ENCODE data around the gene GLS.

Gene GLS

DNA sequence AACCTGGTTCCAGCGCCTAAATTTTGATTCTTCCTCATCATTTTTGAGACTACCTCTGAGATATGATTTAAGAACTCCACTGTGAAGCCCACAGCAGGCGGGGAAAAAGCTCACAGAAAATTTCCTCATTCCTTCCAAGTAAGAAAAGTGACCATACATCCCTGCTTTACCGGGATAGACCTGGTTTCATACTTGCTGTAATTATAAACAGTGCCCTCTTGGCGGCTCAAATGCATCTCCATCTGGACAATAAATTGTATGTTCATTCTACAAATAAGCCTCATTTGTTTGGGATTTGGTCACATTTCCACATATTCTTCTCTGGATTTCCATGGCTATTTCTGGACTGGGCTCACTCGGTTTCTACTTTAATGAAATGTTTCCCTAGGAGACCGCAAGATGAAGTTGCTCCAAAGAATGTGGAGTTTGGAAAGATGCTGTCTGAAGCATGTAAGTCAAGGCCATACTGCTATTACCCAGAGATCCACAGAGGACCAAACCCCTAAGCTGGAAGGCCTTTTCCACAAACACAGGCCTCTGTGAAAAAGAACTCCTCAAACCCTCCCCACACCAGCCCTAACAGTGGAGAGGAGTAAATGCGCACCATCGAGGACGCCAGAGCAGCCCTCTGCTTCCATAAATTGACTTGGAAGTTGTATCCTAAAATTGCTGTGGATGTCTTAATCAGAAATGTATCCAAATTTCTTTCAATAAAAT is 119.5 kb downstream of the GLS start:
- DNase-seq (ENCODE audit: low read depth, low spot score): no peak

DNA sequence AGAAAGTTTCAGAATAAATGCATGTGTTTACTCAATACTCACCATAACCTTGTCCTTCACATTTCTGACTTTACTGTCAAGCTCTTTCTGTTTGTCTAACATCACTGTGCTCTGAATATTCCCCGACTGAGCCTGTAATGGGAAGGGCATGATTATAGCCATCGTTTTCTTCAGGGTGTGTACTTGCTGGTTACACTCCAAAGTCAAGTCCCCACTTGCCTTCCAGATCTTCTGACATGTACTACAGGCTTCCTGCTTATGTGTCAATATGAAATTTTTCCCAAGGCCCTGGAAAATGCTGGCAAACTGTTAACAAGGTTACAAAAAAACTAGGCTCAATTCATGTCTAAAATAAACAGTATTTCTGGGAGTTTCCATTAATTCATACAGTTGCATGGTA is 120.4 kb downstream of the GLS start:
- no peak overlapping the region for H3K4me3 ChIP-seq (ENCODE audit: low read length)
- no peak for DNase-seq (ENCODE audit: low read depth, low spot score)

More for the DNA sequence above, 119.5 kb downstream of the GLS start:
- no peak overlapping the region for H3K4me3 ChIP-seq (ENCODE audit: low read length)

DNA sequence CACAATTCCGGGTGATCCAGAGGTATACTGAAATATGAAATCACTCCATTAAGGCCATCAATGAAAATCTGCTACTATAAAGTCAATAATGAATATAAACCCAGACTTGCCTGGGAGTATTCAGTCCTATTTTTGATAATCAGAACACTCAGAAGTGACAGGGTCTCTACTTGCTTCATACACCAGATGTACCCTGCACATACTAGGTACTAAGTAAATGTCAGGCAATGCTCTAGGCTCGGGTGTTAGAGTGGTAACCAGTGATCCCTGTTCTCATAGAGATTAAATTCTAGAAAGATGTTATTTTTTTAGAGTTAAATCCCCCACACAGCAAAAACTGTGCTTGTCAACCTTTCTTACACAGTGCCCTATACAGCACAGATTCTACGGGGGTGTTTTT is 121.0 kb downstream of the GLS start:
- H3K4me3 ChIP-seq (ENCODE audit: low read length): no peak overlapping the region
- DNase-seq (ENCODE audit: low read depth, low spot score): no peak

- no peak overlapping the region for H3K4me3 ChIP-seq (ENCODE audit: low read length)
- no peak for DNase-seq (ENCODE audit: low read depth, low spot score)
Observed at GRCh38 chr2:191003405-191004309, 123.0 kb downstream of the GLS start.

DNA sequence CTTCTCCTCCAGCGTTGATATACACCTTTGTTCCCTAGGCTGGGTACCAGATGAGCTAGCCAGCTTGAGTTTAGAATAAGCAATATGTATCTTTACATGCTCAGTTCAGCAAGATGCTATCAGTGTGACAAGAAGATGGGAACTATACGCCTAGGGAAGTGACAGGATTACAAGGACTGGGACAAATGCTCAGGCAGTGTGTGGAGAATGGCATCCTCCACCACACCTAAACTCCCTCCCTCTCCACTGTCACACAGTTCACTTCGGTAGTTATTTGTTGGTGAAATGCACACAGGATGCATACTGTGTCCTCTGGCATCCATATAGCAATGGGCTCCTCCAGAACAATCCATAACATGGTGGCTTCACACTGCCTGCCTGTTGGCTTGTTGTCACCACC is 125.7 kb downstream of the GLS start:
- H3K4me3 ChIP-seq (ENCODE audit: low read length): no peak overlapping the region
- DNase-seq (ENCODE audit: low read depth, low spot score): no peak

GRCh38 chr2:191006997-191007783 is 126.6 kb downstream of the GLS start:
- no peak for DNase-seq (ENCODE audit: low read depth, low spot score)
- H3K4me3 ChIP-seq (ENCODE audit: low read length): no peak overlapping the region

- DNase-seq (ENCODE audit: low read depth, low spot score): no peak
- H3K4me3 ChIP-seq (ENCODE audit: low read length): no peak overlapping the region
Observed at GRCh38 chr2:191008286-191008685, 127.7 kb downstream of the GLS start.

GRCh38 chr2:191009541-191010374 is 129.1 kb downstream of the GLS start:
- H3K4me3 ChIP-seq (ENCODE audit: low read length): no peak overlapping the region
- DNase-seq (ENCODE audit: low read depth, low spot score): no peak

DNA sequence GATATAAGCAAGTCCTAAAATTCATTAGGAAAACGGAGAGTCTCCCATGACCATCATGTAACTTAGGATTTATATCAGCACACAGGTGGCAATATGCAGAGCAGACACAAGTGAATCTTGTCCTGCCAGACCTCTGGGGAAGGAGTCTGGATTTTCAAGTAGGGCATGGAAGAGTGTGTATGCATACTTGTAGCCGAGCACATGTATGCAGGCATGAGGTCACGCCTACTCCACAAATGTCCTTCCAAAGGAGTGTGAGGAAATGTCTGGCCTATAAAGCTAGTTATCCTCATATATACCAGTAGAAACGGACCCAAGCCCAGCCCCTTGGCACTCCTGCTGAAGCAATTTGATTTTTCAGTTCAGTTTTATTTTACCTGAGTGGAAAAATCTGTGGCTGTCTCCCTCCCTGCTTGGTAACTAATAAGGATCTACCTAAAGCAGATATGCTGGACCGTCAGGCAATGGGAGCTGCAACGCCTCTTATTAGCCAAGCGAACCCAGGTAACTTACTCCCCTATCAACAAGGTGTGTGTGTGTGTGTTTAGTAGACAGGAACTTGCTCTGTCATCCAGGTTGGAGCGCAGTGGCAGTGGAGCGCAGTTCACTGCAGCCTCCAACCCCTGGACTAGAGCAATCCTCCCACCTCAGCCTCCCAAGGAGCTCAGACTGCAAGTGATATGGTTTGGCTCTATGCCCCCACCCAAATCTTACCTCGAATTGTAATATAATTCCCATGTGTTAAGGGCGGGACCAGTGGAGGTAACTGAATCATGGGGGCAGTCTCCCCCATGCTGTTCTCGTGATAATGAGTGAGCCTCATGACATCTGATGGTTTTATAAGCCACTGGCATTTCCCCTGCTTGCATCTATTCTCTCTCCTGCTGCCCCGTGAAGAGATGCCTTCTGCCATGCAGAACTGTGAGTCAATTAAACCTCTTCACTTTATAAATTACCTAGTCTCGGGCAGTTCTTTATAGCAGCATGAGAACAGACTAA is 130.6 kb downstream of the GLS start:
- no peak for DNase-seq (ENCODE audit: low read depth, low spot score)
- no peak overlapping the region for H3K4me3 ChIP-seq (ENCODE audit: low read length)

DNA sequence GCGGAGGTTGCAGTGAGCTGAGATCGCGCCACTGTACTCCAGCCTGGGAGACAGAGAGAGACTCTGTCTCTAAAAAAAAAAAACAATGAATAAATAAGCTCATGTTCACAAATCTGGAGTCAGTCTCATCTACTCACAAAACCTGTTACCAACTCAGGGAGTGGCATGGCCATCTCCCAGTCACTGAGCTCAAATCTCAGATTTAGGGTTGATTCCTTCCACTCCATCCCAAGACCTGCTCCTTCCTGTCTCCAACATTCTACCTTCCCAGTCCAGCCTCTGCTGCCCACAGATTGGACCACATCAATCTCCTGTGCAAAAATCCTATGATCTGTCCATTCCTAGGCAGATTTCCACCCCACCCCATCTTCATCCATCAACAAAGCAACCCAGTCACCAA is 131.7 kb downstream of the GLS start:
- no peak overlapping the region for H3K4me3 ChIP-seq (ENCODE audit: low read length)

GRCh38 chr2:191012845-191013681 is 132.4 kb downstream of the GLS start:
- no peak for DNase-seq (ENCODE audit: low read depth, low spot score)
- peak overlapping the region; percentile 94 for H3K4me3 ChIP-seq (ENCODE audit: low read length)

More for the DNA sequence above, 131.7 kb downstream of the GLS start:
- DNase-seq (ENCODE audit: low read depth, low spot score): no peak

DNA sequence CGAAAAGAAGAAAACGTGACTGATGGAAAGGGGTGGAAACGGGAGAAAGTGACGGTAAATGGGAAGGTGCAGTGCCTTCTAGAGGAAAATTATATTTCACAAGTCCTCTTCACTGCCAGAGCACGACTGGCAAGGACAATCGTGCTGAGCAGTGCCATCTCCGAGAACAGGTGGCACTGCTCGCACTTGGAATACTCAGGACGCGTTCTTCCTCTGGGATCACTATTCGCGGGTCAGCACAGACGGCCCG is 133.0 kb downstream of the GLS start:
- H3K4me3 ChIP-seq (ENCODE audit: low read length): peak overlapping the region; percentile 94
- no peak for DNase-seq (ENCODE audit: low read depth, low spot score)

DNA sequence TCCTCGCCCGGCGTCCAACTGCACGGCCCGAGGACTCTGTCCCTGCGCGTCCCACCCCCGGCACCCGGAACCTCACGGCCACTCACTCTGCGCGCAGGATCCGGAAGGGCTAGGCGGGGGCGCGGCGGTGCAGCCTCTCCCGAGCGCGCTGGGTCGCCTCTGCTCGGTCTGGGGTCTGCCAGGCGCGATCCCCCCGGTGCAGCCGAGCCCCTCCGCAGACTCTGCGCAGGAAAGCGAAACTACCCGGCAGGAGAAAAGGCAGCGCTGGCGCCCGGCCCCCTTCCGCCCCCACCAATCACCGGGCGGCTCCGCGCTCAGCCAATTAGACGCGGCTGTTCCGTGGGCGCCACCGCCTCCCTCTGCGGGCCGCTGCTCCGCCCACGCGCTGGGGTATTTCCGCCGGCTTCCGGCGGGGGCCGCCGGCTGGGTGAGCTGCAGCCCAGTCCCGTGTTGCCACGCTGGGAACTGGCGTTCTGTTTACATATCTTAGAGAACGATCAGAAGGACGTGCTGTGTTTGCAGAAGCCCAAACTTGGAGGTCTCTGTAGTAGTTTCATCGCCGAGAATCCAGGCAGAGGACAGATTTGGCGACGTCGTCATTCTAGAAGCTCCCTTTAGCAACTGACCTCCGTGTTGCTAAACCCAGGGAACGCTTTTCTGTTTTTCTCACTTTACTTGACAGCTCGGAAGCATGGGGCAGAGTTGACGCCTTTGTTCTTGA is 133.5 kb downstream of the GLS start, which contains the start of gene STAT1:
Gene STAT1 (minus strand): TSS at position 240 of the 721 bp plus-strand sequence. CDS start 4,168 bp downstream, outside the sequence.
- peak within 1 kb of the TSS; percentile 94 for H3K4me3 ChIP-seq (ENCODE audit: low read length)
- peak; percentile 84 for DNase-seq (ENCODE audit: low read depth, low spot score)

GRCh38 chr2:191014653-191015020 is 134.0 kb downstream of the GLS start:
- DNase-seq (ENCODE audit: low read depth, low spot score): no peak
- H3K4me3 ChIP-seq (ENCODE audit: low read length): peak overlapping the region; percentile 94

Measured in Jurkat, Clone E6-1 (cell line).